ENCODE data around the gene NRARP. TPM values are rescaled to one million over a fixed set of nuclear protein-coding genes. Genes with fewer than 3 reads are reported as not detected.

The NRARP gene
- total and polyA plus RNA-seq, 2 of the 8 experiments (the other 6 are each of a cell fraction or from before 2014, with no cell fraction given) = 32.5 to 37.2 TPM

DNA sequence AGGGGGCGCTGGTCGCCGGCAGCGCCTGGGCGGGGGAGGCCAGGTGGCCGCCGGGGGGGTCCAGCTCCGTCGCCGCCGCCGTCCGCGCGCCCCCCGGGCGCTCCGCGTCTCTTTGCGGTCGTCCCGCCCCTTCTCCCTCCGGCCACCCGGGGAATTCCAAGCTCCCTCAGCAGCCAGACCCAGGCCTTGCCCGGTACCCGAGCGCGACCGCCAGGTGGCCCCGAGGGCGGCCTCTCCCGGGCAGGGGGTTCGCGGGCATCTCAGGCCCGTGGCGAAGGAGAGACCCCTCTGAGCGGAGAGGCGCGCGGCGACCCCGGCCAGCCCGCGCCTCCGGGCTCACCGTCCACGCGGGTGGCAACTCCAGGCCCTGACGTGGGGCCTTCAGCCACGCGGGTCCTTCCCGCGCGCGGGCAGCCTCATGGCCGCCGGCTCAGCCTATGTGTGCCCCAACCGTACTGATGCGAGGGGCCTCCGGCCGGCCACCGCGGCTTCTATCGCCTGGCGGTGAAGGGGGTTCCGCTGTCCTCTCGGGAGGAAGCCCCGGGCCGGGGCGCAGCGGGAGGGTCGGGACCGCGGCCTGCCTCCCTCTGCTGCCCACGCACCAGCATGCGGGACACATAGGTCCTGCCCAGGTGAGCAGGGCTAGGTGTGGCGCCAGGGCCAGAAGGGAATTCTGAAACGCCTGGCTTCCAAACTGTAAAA lies 529 bp upstream of the NRARP start:
- Histone ChIP-seq H3K79me1 (ENCODE audit: low read depth, low read length) (peaks cover 3% of the 10 kb centered on the region), H3K14ac (ENCODE audit: insufficient read length) (no peak overlapping the region), H3K23ac (ENCODE audit: insufficient read length) (no peak overlapping the region), H3K9me3 (ENCODE audit: insufficient read depth in 2 of 2, low read depth in 1 of 2, low read length in 1 of 2) (no peaks in the 10 kb centered on the region), H3K79me2 (ENCODE audit: control insufficient read depth in 1 of 2, insufficient read depth in 2 of 2, low read length in 2 of 2) (peaks cover 0 to 3% of the 10 kb centered on the region in 2 experiments; a peak in 1 of 4 replicates), H2AK5ac (ENCODE audit: low read depth, low read length) (no peak overlapping the region), H2BK5ac (ENCODE audit: low read depth, low read length) (no peak overlapping the region), H3K4me1 (replicated peaks in 1 of 4; ENCODE audit: control insufficient read depth in 3 of 4, insufficient read depth in 4 of 4, low read length in 3 of 4) (peaks cover 3 to 59% (median 48%) of the 10 kb centered on the region in 4 experiments), H2BK15ac (ENCODE audit: low read length) (peak overlapping the region; percentile 61; the same call in 1 of the 2 replicates), H4K91ac (replicated peaks; ENCODE audit: insufficient read length, low read length) (peak overlapping the region; percentile 57), H2BK20ac (ENCODE audit: low read length) (no peak overlapping the region), H4K8ac (ENCODE audit: extremely low read depth, insufficient read depth, low read length) (peak overlapping the region; percentile 54; the same call in 1 of the 2 replicates), H2AFZ (ENCODE audit: low read length) (no peak overlapping the region), H4K5ac (ENCODE audit: insufficient read length, low read depth, low read length) (no peak overlapping the region), H2BK12ac (ENCODE audit: low read depth, low read length) (peak overlapping the region; percentile 80; the same call in 1 of the 2 replicates), H3K4me3 (ENCODE audit: extremely low read depth in 1 of 4, insufficient read depth in 2 of 4, low read depth in 3 of 4, low read length in 4 of 4) (peak overlapping the region; percentile 29 to 62 (median 39); a peak in 7 of 8 replicates), H3K9ac (replicated peaks in 1 of 4; ENCODE audit: extremely low read depth in 1 of 4, low read depth in 3 of 4, low read length in 3 of 4) (no peak overlapping the region), H3K36me3 (ENCODE audit: control insufficient read depth in 2 of 4, insufficient read depth in 4 of 4, low read length in 3 of 4) (no peaks in the 10 kb centered on the region), H3K27me3 (replicated peaks in 1 of 4; ENCODE audit: control insufficient read depth in 3 of 4, extremely low read depth in 1 of 4, insufficient read depth in 3 of 4, low read length in 3 of 4) (peaks cover 0 to 16% (median 7%) of the 10 kb centered on the region in 4 experiments; a peak in 5 of 7 replicates), H2BK120ac (replicated peaks; ENCODE audit: low read depth, low read length) (no peak overlapping the region), H3K4me2 (ENCODE audit: insufficient read depth in 1 of 2, low read depth in 2 of 2, low read length in 2 of 2) (peak overlapping the region; percentile 76 to 79), H4K20me1 (replicated peaks in 1 of 2; ENCODE audit: control insufficient read depth in 1 of 2, insufficient read depth in 2 of 2, low read length in 2 of 2) (peaks cover 0 to 9% of the 10 kb centered on the region in 2 experiments), H3K18ac (ENCODE audit: extremely low read depth, low read length) (peak overlapping the region; percentile 71), H3K27ac (ENCODE audit: low read depth, low read length) (no peak overlapping the region), H3K56ac (replicated peaks; ENCODE audit: insufficient read length, low read depth, low read length) (no peak overlapping the region), H3K23me2 (ENCODE audit: low read depth, low read length) (peaks cover 11% of the 10 kb centered on the region), H3K4ac (replicated peaks; ENCODE audit: insufficient read length, low read depth, low read length) (peak overlapping the region; percentile 21)
- peak in 1 of 2 experiments; percentile 88 for DNase-seq (ENCODE audit: low read depth in 1 of 2, low spot score in 2 of 2)
- CTCF ChIA-PET (ENCODE audit: partially characterized antibody) = interaction anchor here (0.6 to 4.7 kb wide), 31 partner anchors 9 to 409 kb away, joined by 3 to 55 read pairs (median 4); no protein-coding TSS in a partner anchor
- POLR2A ChIA-PET (ENCODE audit: partially characterized antibody) = interaction anchor here (0.7 to 10.0 kb wide), 16 partner anchors 12 to 143 kb away, joined by 3 to 129 read pairs (median 4); partner anchors contain the start of genes EXD3, NELFB, NOXA1 and TOR4A
- no peak for FAIRE-seq
- 8% methylated on average over 19 of the region's 78 CpGs; no CpG with 5 or more reads in 1 of the 2 experiments for WGBS, 2 experiments (ENCODE audit: extremely low coverage in 1 of 2, insufficient coverage in 1 of 2, insufficient read length in 1 of 2, insufficient replicate concordance in 2 of 2, low coverage in 1 of 2, low lambda C conversion rate in 2 of 2, missing lambda C conversion rate in 1 of 2)
- peak; percentile 29 for TF ChIP-seq ASH2L (IDR thresholded peaks at IDR 0.05; ENCODE audit: low read length)
- TF ChIP-seq, protein P1, sequence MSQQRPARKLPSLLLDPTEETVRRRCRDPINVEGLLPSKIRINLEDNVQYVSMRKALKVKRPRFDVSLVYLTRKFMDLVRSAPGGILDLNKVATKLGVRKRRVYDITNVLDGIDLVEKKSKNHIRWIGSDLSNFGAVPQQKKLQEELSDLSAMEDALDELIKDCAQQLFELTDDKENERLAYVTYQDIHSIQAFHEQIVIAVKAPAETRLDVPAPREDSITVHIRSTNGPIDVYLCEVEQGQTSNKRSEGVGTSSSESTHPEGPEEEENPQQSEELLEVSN (IDR thresholded peaks at IDR 0.05) = peak; percentile 55
- no peak for TF ChIP-seq TBP (IDR thresholded peaks at IDR 0.05; ENCODE audit: low read depth, low read length)
- no peak for TF ChIP-seq NRF1 (IDR thresholded peaks at IDR 0.05; ENCODE audit: low read depth, low read length)
- TF ChIP-seq RBBP5 (IDR thresholded peaks at IDR 0.05; ENCODE audit: borderline replicate concordance, low read depth, low read length) = no peak
- TF ChIP-seq NANOG (IDR thresholded peaks at IDR 0.05; ENCODE audit: insufficient read depth, low read depth, low read length, poor library complexity, severe bottlenecking) = no peak
- TF ChIP-seq YY1 (IDR thresholded peaks at IDR 0.05; ENCODE audit: low read depth, low read length) = 0 out of 2 replicates have a peak, but pooled peaks have one; percentile 24
- TF ChIP-seq RAD21 (IDR thresholded peaks at IDR 0.05 in 1 of 2, conservative IDR thresholded peaks at IDR 0.05 in 1 of 2; ENCODE audit: low read depth in 2 of 2, low read length in 2 of 2) = peak; percentile 32 to 54; a peak in 2 of 4 replicates
- TF ChIP-seq SP1 (IDR thresholded peaks at IDR 0.05; ENCODE audit: low read depth, low read length) = 0 out of 2 replicates have a peak, but pooled peaks have one; percentile 2
- TF ChIP-seq SRF (IDR thresholded peaks at IDR 0.05; ENCODE audit: low read depth, low read length) = no peak
- no peak for TF ChIP-seq JUND (IDR thresholded peaks at IDR 0.05; ENCODE audit: low read length)
